Peyer's patch (tissue), 4 donors: ENCODE measurements around the gene ZNF428.

Experiments used
- CTCF ChIP-seq, 6 experiments: fragments of 450-650 bp in 4 of 6; fragments of 200-600 bp in 2 of 6; sonication (generic) in 1 of 6; IDR thresholded peaks; one replicate each; pipeline ENCODE4 v1.5.1; 2017 to 2019; ENCODE audit warnings: antibody characterized with exemption in 6 of 6, mild to moderate bottlenecking in 3 of 6, moderate library complexity in 1 of 6
- POLR2A ChIP-seq, 2 donors: fragments of 450-650 bp; IDR thresholded peaks; one replicate each; pipeline ENCODE4 v1.5.1; 2017; ENCODE audit warnings: antibody characterized with exemption in 2 of 2, mild to moderate bottlenecking in 2 of 2, moderate library complexity in 2 of 2

GRCh38 chr19:43641333-43641732, 21.9 kb upstream of the ZNF428 start:
- no peak for TF ChIP-seq CTCF (IDR thresholded peaks at IDR 0.05)
- no peak for TF ChIP-seq POLR2A (IDR thresholded peaks at IDR 0.05)
